ENCODE data around the gene MPC2.

Gene MPC2

DNA sequence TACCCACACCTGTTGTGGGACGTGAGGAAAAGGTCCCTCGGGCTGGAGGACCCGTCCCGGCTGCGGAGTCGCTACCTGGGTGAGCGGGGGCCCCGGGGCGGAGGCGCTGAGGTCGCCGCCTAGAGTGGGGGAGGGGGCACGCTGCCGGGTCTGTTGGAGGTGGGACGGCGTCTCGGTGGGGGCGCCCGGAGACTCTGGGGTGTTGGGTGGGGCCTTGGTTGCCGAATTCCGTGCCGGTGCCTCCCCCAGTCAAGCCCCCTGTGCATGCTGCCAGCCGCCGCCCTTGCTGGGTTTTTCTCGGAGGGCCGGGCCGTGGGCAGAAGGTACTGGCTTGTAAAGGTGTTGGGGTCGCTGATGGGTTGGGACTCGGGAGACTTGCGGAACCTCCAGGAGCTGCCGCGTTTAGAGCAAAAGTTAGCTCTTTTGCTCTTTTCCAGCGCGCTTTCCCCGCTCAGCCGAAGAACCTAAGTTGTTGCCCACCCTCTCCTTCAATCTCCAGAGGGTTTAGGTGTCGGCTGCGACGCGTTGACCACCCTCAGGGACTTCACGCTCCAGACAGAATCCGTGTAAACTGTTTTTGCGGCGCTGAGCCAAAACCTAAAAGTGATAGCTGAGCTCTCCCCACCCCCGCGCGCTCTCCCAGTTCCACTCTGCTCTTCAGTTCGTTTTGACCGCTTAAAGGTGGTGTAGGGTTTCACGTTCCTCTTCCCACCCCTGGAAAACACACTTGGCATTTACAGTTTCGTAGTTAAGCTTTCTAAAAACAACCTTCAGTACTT is at the start of gene MPC2:
Gene MPC2, minus strand, starts transcription at position 143 of the 779 bp plus-strand sequence. CDS start 1,231 bp downstream, outside the sequence.
- DNase-seq = peak; percentile 78

DNA sequence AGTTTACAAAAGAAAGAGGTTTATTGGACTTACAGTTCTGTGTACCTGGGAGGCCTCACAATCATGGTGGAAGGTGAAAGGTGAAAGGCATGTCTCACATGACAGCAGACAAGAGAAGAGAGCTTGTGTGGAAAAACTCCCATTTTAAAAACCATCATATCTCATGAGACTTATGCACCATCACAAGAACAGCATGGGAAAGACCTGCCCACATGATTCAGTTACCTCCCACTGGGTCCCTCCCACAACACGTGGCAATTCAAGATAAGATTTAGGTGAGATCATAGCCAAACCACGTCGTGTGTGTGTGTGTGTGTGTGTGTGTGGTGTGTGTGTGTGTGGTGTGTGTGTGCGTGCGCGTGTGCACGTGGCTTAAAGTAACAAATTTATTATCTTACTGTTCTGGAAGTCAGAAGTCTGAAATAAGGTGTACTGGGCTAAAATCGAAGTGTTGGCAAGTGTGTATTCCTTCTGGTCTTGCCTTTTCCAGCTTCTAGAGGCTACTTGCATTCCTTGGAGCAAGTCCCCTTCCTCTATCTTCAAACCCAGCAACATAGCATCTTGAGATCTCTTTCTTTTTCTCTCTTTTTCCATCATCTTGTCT is 48.1 kb upstream of the MPC2 start:
- DNase-seq = no peak

DNA sequence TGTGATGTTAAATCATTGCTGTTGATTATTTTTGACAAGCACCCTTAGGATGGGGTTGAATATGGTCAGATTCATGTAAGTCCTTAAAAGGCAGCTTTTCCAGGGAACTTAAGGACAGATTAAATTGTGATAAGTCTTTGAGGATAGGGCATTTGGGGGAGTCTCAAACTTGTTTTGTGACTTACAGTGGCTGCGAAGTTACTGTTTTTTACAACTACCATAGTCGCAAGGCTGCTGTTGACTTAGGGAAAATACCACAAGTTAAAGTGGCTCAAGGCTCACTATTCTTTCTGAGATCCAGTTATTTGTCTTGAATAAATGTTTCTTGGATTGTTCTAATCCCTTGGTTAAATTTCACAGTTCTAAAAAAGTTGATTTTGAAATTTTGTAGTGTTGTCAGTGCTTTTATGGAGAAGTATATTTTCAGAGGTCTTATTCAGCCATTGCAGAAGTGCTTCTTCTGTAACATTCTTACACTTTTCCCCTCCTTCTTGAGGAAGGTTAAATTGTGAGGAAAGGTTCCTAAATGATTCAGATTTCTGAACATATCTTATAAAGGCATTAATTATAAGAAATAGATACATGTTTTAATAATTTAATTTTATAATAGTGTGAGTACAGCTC is 47.0 kb upstream of the MPC2 start:
- no peak for DNase-seq

DNA sequence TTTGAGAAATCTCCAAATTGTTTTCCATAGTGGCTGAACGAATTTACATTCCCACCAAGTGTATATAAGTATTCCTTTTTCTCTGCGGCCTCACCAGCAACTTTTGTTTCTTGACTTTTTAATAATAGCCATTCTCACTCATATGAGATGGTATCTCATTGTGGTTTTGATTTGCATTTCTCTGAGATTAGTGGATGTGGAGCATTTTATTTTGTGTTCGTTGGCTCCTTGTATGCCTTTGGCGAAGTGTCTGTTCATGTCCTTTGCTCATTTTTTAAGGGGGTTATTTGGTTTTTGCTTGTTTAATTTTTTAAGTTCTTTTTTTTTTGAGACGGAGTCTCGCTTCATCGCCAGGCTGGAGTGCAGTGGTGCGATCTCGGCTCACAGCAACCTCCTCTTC is 45.1 kb upstream of the MPC2 start:
- DNase-seq = no peak

DNA sequence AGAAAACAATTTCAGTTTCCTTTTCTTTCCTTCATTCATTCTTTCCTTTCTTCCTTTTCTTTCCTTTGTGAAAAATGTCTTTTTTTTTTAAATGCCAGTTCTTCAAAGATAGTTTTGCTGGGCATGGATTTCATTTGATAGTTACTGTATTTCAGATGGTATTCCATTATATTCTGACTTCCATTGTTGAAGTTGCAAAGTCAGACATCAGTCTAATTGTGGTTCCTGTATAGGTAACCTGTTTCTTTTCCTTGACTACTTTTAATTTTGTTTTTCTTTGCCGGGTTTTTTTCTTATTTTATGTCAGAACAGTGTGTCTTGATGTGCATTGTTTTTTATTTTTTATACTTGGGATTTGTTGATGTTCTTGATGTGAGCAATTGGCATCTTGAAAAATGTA is 40.4 kb upstream of the MPC2 start:
- no peak for DNase-seq

DNA sequence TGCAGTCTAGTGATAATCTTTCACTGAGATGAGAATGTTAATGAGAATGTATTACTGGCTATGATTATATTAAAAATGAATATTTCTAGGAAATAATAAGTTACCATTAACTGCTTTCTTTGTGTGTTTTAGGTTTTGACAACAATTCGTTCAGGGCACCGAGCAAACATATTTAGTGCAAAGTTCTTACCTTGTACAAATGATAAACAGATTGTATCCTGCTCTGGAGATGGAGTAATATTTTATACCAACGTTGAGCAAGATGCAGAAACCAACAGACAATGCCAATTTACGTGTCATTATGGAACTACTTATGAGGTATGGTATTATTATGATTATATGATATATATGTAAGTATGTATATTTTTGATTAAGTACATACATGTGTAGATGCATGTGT is 37.8 kb upstream of the MPC2 start:
- DNase-seq = no peak

DNA sequence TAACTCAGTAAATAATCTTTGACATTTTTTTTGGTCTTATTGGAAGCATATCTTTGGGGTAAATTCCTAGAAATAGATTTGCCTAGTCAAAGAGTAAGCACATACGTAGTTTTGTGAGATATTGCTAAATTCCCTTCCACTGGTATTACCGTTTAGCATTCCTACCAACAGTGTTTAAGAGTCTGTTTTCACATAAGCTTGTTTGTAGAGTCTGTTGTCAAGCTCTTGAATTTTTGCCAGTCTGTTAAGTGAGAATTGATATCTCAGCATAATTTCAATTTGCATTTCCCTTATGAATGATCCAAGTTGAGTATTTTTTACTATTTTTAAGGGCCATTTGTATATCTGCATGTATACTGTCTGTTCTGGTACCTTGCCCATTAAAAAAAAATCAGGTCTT is 37.0 kb upstream of the MPC2 start:
- no peak for DNase-seq

DNA sequence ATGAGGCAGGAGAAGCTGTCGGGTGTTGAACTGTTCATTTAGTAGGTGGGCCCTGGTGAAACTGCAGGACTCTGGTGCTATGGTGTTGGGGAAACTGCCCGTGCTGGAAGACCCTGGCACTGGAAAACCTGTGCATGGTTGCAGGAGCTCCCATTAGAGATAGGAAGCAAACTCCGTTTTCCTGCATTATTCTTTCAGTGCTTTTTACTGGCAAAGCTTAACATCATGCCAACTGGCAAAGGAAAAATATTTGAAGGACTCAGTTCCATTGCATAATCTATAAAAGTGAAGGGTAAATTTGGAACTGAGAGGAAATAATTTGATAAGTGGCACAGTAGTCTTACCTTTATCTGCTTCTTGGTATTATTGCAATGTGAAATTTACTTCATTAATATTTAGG is 31.7 kb upstream of the MPC2 start:
- no peak for DNase-seq

DNA sequence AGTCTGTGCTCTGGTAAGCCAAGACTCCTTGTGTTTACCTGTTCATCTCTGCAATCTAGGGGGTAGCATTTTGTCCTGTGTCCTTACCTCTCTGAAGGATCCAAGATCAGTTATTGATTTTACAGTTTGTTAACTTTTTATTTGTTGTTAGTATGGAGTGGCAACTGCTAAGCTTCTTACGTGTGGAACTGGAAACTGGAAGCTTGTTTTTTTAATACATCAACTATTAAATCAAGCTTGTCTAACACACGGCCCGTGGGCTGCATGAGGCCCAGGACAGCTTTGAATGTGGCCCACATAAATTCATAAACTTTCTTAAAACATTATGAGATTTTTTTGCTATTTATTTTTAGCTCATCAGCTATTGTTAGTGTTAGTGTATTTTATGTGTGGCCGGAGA is 29.2 kb upstream of the MPC2 start:
- no peak for DNase-seq

DNA sequence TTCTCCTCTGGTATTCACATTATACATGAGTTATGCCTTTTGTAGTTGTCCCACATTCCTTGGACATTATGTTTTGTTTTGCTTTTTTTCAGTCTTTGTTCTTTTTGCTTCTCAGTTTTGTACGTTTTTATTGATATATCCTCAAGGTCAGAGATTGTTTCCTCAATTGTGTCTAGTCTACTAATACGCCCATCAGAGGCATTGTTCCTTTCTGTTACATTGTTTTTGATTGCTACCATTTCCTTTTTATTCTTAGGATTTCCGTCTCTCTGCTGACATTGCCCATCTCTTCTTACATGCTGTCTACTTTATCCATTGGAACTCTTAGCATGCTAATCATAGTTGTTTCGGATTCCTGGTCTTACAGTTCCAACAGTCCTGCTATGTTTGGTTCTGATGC is 27.8 kb upstream of the MPC2 start:
- DNase-seq = no peak

DNA sequence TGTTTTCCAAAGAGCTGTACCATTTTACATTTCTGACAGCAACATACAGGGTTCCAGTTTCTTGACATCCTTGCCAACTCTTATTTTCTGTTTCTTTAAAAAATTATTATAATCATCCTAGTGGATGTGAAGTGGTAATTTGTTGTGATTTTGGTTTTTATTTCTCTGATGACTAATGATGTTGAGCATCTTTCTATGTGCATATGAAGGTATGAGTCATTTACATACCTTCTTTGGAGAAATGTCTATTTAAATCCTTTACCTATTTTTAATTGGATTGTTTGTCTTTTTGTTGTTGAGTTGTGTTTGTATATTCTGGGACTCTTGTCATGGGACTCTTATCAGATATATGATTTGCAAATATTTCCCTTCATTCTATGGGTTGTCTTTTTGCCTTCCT is 20.8 kb upstream of the MPC2 start:
- DNase-seq = no peak

DNA sequence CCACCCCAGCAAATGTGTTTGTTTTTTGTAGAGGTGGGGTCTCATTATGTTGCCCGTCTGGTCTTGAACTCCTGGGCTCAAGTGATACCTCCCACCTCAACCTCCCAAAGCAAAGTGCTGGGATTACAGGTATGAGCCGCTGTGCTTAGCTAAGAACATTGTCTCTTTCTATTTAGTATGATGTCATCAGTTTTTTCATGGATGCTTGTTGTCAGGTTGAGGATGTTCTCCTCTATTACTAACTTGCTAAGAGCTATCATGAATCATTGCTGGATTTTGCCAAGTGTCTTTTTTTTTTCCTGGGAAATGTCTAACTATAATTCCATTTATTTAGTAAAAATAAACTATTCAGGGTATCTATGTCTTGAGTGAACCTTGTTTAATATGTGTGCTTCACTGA is 19.0 kb upstream of the MPC2 start:
- DNase-seq = no peak

DNA sequence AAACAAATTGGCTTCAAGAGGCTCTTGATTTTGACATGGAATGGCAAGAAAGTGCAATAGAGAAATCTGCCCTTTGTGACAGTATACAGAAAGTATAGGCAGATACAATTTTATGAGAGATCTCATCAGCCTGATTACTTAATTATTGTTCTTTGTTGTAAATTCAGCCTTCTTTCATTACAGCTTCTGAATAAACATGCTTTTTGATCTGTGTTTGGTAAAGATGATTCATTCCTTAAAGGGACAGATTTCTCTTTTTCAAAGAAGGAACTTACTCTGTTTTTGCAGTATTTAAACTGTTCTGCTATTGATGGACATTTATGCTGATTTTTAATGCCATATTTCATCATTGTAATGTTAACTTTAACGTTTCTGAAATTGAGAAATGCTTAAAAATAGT is 13.7 kb upstream of the MPC2 start:
- no peak for DNase-seq

DNA sequence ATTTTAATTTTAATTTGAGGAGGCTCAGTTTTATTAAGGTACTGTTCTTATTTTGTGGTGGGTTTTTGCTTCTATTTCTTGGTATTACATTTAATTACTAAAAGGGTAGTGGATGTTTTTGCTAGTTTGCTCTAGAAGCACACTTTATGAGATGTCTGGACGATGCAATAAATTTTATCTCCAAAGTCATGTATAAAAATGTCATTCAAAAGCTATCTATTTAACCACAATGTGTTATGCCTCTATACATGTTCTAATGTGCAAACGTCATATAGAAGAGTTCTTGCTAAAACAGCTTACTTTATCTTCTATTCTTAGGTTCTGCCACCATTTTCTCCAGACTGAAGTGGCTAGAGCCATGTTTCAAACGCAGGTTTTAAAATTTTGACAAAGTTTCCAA is 12.9 kb upstream of the MPC2 start:
- DNase-seq = no peak

DNA sequence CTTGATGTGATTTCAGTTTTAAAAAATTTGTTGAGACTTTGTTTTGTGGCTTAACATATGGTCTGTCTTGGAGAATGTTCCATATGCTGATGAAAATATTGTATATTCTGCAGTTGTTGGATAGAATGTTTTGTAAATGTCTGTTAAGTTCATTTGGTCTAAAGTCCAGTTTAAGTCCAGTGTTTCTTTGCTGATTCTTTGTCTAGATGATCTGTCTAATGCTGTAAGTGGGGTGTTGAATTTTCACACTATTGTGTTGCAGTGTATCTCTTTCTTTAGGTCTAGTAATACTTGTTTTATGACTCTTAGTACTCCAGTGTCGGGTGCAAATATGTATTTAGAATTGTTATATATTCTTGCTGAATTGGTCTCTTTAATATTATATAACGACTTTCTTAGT is 10.9 kb upstream of the MPC2 start:
- no peak for DNase-seq

DNA sequence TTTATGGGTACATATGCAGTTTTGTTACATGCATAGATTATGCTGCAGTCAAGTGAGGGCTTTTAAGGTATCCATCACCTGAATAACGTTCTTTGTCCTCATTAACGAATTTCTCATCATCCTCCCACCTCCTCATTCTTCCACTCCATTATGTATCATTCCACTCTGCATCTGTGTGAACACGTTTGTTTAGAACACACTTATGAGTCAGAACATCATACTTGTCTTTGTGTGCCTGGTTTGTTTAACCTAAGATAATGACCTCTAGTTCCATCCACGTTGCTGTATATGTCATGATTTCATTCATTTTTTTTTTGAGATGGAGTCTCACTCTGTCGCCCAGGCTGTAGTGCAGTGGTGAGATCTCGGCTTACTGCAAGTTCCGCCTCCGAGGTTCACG is 6.7 kb upstream of the MPC2 start:
- DNase-seq = no peak

DNA sequence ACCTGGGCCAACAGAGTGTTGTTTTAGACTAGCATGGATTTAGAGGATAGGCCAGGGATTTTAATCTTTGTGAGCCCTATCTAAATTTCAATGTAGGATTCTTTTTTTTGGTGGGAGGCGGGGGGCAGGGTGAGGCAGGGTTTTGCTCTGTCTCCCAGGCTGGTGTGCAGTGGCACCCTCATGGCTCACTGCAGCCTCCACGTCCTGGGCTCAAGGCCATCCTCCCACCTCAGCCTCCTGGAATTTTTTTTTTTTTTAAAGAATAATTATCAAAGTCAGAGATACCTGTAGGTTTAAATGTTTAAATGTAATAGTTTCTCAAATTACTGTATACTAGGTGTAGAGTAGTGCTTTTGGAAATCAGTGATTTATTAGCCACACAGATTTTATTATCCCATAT is 3.4 kb upstream of the MPC2 start:
- DNase-seq = no peak

DNA sequence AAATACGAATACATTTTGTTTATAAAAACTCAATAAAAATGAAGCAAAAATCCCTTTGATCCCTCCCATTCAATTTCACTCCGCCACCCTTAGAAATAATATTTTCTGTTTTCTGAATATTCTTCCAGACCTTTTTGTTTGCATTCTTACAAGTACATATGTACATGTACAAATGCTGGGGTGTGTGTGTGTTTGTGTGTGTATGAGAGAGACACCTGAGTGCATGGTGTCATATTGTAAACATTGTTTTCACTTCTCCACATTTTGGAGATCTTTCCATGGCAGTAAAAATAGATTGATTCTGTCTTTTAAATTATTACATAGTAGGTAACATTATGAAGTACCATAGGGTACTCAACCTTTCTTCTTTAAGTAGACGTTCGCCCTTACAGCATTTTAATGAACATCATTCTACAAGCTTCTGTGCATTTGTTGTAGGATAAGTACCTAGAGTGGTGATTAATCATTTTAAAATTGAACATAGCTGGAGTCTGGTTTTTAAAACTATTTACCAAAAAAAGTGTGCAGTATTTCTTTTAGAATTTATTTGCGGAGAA is 1.3 kb upstream of the MPC2 start:
- DNase-seq = no peak

DNA sequence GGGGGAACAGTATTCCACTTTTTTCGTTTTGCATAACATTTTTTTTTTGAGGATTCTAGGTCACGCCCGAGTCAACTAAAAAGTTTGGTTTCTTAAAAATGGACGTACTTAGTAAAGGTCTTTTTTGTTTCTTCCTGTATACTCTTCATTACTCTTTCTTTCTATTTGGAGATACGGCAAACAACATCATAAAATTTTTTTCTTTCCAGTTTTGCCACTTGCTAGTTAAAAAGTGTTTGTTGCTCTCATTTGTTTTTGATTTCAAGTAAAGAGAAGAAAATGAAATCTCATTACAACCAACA is 788 bp upstream of the MPC2 start:
- DNase-seq = no peak

DNA sequence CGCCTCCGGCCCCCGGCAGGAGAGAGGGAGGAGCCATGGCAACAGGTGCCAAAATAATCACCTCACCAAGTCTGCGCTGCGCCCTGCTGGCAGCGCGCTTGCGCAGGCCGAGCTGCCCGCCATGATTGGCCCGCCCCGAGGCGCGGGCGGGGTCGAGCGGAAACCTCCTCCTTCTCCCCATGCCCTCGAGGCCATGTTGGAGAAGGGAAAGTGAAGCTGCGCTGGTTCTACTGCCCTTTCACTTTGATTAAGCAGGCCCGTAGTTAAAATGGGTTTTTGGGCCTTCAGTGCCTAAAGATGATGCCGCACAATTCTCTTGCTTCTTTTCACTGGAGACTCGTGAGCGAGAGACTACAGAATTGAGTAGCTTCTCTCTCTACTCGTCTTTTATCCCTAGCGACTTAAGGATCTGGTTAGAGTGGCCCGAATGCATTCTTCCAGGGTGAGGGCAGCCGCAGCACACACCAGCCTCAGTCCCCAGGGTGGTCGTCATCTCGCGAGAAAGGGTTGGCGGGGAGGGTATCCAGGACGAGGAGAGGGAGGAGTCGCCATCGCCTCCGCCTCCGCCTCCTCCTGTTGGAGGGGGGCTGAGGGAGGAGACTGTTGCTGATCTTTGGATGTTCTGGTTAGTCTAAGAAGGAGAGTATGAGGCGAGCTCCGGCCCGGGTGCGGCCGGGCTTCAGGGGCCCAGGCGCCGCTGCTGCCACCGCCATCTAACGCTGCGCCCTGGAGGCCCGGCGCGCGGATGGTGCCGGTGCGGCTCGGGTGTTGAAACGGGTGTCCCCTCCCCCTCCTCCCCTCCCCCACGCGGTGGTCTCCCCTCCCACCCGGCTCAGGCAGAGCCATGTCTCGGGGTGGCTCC is 573 bp downstream of the MPC2 start, which contains the start of gene DCAF6:
Gene DCAF6, plus strand, starts transcription at position 616 of the 862 bp plus-strand sequence. Its CDS starts 229 bp downstream, at position 845.
- DNase-seq = peak; percentile 96

DNA sequence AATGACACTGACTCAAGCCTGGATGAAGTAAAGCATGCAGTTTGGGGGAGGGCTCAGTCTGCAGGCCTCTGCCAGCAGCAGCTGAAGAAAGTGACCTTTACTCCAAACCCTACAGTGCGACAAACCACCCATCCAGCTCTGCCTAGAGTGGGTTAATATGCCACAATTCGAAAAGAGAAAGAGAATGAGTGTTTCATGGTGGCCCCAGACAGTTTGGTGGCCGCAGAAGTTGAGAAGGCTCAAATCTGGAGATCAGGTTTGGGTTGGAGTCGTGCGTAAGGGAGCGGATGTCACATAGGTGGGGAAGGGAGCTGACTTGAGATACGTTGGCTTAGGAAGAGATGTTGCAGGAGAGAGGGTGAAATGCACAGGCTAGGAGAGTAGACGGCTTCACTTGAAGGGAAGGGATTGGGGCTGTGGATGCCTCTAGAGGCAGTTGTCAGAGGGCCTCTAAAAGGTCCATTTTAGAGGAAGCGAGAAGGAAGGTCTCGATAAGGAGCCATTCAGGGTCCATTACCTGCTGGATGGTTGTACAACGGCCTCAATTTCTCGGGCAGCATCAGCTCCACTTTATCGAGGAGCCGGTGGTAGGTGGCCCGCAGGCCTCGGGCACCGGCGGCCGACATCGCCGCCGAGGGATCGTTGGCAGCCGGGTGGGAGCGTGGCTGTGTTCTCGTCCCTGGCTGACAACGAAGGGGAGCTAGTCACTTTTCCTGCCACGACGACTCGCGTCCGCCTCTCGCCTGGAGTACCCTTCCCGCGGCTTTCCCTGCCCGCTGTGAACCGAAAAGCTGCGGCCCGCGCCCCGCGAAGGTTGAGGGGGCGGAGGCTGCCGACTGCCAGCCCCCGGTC is 1.4 kb downstream of the MPC2 start:
- no peak for DNase-seq

Data from NK-92 treated with Interleukin-12 subunit alpha and Interleukin-12 subunit beta, amount 100 ng/mL, for 24 hours (cell line).